Posterior vena cava (tissue), 2 donors: ENCODE results near the gene NECAB2. TPM values are rescaled to one million over a fixed set of nuclear protein-coding genes. Genes with fewer than 3 reads are reported as not detected.

Experiments
- DNase-seq: peaks from one replicate; pipeline ENCODE4 v3.0.0-alpha.2; 2020; ENCODE audit warnings: low spot score
- intact Hi-C, 2 donors: fragments of 100-400 bp; cut with DNase I; formaldehyde crosslinking; loops; one replicate each; pipeline versions ENCODE4 v1.14.1 to v1.14.2; 2022 to 2023
- total RNA-seq, 2 donors: library from RNA; stranded (reverse); fragmentation: NEBNext Ultra II Directional; extraction: Animal tissue kit (Norgen Biotek cat#: 25700); gene quantifications; one replicate each; pipeline ENCODE4 v1.2.1, GENCODE V29; 2021
- donor health status: DM: yes; HTN: yes; CAD: no.
- donor health status: DM: yes; HTN: yes; CAD: no.

Gene NECAB2
- total RNA-seq, 2 donors from 2014 or later: 0.71 to 3.0 TPM

DNA sequence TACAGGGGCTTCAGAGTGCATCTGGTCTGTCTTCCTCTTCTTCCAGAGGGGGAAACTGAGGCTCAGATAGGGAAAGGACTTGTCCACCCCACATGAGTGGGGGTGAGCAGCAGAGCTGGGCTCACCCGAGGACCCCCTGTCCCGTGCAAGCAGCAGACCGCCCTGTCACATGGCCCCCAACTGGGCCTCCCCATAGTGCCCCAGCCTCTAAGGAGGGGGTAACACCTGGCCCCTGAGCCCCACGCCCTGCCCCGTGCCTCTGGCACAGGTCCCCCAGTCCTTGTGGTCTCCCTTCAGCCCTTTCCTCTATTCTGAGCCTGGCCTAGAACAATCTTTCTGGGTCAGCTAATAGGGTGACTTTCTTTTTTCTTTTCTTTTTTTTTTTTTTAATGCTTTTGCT, 6.5 kb upstream of the NECAB2 start:
- intact Hi-C loops: no loop called here
- no peak for DNase-seq

DNA sequence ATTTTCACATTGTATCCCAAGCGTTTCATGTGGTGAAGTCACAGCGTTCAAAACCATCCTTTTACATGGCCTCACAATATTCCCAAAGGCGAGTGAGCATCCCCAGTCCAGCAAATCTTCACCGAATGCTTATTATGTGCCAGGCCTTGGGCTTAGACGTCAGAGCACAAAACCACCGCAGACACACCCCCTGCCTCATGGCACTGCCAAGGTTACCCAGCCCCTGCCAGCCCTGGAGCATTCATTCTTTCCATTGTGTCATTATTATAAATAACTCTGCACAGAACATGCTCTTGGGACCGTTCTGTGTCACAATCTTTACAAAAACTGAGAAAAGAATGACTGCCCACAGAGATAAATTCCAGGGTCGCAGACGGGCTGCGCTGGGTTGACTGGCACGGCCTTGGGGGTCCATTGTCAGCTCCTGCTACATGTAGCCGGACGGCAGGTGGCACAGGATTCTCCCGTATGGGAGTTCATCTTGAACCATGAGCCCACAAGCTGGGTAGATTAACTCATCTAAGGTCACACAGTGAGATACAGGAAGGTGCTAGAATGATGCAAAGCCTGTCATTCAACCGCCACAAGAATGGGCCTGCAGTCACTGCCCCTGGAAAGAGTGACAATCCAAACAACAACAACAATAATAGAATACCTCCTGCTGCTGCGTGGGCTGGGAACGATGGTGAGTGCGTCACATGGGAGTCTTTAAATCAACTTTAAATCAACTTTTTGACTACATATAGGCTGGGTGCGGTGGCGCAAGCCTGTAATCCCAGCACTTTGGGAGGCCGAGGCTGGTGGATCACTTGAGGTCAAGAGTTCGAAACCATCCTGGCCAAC, 4.5 kb upstream of the NECAB2 start:
- DNase-seq: peak; percentile 64
- intact Hi-C loops: no loop called here

DNA sequence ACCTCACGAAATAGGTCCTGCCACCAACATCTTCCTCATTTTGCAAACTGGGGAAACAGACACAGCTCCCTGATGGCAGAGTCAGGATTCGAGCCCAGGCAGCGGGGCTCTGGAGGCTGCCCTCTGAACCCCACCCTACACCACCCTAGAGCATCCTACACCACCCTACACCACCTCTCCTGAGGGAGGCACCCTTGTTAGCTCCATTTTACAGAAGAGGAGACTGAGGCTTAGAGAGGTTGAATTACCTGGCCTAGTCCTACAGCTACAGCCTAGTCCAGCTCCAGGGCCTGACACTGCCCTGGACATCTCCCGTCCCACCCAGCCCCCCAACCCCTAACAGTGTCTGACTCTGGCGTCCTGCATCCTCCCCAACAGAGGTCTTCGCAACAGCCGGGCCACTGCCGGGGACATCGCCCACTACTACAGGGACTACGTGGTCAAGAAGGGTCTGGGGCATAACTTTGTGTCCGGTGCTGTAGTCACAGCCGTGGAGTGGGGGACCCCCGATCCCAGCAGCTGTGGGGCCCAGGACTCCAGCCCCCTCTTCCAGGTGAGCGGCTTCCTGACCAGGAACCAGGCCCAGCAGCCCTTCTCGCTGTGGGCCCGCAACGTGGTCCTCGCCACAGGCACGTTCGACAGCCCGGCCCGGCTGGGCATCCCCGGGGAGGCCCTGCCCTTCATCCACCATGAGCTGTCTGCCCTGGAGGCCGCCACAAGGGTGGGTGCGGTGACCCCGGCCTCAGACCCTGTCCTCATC, 3.2 kb upstream of the NECAB2 start:
- DNase-seq: peak; percentile 73
- intact Hi-C loops: loop anchor here in 1 of 2 donors (5.0 kb wide), 1 partner anchor 97 kb away; no protein-coding TSS in a partner anchor

DNA sequence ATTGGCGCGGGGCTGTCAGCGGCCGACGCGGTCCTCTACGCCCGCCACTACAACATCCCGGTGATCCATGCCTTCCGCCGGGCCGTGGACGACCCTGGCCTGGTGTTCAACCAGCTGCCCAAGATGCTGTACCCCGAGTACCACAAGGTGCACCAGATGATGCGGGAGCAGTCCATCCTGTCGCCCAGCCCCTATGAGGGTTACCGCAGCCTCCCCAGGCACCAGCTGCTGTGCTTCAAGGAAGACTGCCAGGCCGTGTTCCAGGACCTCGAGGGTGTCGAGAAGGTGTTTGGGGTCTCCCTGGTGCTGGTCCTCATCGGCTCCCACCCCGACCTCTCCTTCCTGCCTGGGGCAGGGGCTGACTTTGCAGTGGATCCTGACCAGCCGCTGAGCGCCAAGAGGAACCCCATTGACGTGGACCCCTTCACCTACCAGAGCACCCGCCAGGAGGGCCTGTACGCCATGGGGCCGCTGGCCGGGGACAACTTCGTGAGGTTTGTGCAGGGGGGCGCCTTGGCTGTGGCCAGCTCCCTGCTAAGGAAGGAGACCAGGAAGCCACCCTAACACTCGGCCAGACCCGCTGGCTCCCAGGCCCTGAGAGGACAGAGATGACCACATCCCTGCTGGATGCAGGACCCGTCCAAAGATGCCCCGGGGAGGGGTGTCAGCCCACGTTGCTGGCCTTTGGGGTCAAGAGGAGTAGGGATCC, 2.4 kb upstream of the NECAB2 start:
- intact Hi-C loops: loop anchor here in 1 of 2 donors (5.0 kb wide), 1 partner anchor 97 kb away; no protein-coding TSS in a partner anchor
- no peak for DNase-seq

DNA sequence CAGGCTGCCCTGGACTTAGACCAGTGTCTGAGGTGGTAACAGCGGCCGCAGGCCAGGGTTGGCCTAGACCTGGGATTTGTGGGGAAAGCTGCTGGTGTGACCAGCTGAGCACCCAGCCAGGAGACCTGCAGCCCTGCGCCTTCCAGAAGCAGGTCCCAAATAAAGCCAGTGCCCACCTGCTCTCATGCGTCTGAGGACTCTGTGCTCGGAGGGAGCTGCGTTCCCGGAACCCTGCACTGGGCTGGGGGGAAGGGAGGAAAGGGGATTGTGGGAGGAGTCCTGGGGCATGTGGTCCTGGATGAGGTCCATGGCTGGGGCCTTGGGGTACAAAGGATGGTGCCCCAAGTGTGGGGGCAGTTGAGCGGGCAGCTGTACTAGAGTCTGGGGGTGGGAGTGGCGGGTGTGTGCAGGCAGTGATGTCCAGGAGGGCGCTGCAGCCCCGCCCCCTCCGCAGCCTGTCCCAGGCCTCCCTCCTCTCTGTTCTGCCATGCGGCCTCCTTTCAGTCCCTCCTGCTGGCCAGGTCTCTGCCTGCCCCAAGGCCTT, 1.8 kb upstream of the NECAB2 start:
- intact Hi-C loops: loop anchor here in 1 of 2 donors (5.0 kb wide), 1 partner anchor 96 kb away; no protein-coding TSS in a partner anchor
- DNase-seq: peak; percentile 72

DNA sequence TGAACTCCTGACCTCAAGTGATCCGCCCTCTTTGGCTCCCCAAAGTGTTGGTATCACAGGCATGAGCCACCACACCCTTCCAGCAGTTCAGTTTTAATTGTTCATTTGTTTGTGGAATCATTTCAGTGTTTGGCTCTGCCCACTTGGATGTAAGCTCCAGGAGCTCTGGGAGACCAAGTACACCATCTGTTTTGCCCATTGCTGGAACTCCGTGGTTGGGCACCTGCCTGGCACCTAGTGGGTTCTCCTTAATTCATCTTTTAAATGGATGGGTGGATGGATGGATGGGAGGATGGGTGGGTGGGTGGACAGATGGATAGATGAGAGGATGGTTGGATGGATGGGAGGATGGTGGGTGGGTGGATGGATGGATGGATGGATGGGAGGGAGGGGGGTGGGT, 953 bp upstream of the NECAB2 start:
- intact Hi-C loops: loop anchor here in 1 of 2 donors (5.0 kb wide), 1 partner anchor 95 kb away; no protein-coding TSS in a partner anchor

DNA sequence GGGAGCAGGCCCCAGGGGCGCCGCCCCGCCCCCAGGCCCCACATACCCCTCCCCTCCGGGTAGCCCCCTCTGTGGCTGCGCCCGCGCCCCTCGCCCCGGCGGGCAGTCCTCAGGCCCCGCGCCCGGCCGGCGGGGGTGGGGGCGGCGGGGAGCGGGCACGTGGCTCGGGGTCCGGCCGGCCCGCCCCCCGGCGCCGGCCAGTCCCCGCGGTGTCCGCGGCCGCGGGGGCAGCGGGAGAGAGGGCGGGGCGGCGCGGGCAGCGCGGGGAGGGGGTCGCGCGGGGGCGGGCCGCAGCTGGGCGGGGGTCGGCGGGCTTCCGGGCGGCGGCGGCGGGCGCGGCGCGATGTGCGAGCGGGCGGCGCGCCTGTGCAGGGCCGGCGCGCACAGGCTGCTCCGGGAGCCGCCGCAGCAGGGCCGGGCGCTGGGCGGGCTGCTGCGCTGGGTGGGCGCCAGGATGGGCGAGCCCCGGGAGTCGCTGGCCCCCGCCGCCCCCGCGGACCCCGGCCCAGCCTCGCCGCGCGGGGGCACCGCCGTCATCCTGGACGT, 335 bp downstream of the NECAB2 start:
- intact Hi-C loops: loop anchor here (2.0 to 5.0 kb wide), 2 partner anchors 94 to 96 kb away; no protein-coding TSS in a partner anchor
- no peak for DNase-seq

More for the DNA sequence above, 953 bp upstream of the NECAB2 start:
- DNase-seq: peak; percentile 20

DNA sequence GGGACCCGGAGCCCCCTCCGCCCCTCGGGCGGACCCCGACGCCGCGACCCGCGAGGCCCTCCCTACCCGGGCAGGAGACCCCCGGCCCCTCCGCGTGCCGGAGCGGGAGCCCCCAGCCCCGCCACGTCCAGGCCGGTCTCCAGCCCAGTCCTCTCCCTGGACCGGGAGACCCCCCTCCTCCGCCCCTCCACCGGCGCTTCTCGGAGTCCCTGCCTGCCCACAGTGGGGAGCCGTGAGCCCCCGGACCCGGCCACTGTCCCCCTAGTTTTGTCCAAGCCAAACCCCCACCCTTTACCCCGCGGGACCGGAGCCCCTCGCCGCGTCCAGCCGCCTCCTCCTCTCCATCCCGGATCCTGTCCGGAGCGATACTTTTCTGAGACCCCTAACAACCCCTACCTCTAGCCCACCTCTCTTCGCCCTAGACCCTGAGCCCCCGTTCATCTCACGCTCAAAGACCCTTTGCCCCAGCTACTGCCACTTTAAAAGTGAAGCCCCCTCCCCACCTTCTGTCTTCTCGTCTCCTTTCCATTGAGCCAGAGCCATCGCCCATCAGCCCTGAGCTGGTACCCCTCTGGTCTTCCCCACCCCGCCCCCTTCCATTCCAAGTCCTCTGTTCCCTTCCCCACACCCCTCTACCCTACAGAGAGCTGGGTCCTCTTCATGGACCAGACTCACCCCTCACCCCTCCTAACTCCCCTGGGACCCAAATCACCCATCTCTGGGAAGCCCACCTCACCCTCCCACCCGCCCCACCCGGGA, 1.0 kb downstream of the NECAB2 start:
- intact Hi-C loops: loop anchor here (2.0 to 5.0 kb wide), 2 partner anchors 93 to 96 kb away; no protein-coding TSS in a partner anchor
- DNase-seq: peak; percentile 80

DNA sequence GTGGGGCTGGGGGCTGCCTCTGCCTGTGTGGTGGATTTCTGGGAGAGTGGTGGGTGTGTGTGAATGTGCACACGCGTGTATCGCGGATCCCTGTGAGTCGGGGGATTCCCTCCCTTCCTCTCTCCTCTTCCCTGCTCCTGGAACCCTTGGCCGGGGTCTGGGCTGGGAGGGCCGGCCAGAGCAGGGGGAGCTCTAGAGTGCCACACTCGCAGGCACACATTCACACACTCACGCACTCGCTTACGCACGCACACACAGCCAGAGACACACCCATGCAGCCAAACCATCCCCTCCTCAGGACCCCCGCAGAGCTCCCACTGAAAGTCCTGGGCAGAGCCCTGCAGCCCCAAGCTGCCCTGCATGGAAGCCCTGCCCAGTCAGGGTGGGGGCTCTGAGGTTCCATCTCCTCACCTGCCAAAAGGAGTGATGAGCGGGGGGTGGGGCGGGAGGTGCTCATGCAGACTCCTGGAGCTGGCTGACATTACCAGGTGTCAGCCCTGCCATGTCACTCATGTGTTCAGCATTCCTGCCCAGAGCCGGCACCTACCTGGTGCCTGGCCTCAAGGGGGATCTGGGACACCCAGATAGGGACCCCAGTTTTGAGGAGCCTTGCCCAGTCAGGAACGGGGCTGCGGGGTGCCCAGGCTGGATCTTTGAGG, 1.9 kb downstream of the NECAB2 start:
- intact Hi-C loops: loop anchor here (2.0 to 5.0 kb wide), 3 partner anchors 92 to 212 kb away; no protein-coding TSS in a partner anchor
- DNase-seq: peak; percentile 75

DNA sequence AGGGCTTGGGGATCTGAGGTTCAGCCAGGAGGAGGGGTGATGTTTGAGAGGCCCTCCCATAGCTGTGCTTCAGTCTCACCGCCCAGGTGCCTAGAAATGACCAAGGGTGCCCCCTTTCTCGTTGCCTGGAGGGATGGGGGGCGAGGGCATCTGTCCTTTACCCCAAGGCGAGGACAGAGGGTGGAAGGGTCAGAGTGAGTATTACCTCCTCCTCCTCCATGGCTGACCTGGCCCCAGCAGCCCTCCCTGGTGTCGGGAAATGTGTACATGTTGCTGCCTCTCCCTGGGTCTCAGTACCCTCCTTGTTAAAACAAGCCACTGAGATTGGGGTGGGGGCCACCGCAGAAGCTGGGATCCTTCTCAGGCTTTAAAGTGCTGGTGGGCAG, 2.4 kb downstream of the NECAB2 start:
- intact Hi-C loops: loop anchor here in 1 of 2 donors (5.0 kb wide), 1 partner anchor 212 kb away; no protein-coding TSS in a partner anchor
- peak; percentile 62 for DNase-seq

DNA sequence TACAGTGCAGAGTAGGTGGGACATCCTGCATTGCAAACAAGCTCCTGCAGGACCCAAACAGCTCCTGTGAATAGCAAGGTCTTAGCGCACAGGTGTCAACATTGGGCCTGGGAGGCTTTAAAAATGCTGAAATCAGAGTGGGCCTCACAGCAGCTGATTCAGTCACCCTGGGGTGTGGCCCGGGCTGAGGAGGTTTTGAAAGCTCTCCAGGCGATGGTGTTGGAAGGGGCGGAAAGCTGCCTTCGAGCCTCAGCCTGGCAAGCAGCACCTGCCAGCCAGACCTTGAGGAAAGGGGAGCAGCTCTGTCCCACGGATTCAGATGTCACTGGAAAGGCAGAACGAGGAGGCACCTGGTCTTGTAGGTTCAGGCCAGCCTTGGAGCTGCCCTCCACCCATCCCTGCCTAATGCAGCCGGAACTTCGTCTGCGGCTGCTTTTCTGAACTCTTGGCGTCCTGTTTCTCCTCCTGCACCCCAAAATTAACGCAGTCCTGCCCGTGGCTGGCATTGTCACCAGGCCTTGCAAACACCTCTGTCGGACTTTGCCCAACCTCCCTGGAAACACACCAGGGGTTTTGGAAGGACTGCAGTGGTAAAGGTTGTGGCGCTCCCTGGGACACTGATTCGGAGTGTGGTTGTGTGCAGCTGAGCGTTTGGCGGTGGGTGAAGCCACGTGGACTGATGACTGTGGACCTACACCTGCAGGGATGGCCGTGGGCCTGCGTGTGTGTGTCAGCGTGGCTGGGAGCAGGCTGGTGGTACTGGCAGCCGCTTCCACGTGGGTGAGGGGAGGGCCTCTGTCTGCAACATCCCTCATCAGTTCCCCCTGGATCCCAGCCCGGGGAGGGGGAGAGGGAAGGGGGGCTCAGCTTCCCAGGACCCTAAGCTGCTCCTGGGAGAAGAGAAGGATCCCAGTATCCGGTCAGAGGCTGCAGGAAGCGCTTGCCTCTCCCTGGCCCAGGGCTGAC, 3.4 kb downstream of the NECAB2 start:
- intact Hi-C loops: loop anchor here in 1 of 2 donors (5.0 kb wide), 1 partner anchor 211 kb away; no protein-coding TSS in a partner anchor
- peak; percentile 74 for DNase-seq

DNA sequence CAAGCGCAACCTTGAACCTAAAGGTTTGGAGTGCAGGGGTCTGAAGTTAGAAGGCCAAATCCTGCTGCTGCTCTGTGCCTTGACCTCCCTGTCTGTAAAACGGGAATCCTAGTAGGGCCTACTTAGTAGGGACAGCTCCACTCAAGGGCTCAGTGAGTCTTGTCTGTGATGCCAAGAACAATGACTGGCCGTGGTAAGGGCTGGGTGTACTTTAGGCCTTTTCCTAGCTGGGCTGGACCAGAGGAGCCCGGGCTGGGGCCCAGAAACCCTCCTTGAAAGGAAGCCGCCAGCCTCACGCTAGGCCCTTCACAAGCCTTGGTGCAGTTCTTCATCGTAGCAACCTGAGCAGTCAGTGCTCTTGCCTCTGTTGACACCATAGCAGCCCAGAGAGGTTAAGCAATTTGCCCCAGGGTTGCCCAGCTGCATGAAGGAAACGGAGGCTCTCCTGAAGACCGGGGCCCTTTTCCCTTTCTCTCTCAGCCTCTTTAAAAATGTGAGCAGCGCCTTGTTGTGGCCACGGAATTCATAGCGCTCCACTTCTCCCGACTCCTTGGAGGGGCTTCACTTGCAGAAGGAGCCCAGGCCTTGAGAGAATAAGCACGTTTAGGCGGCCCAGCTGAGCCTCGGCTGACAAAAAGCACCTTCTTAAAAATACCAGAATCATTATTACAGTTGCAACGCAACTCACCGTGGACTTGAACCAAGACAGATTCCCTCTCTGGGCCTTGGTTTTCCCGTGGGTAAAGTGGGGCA, 4.4 kb downstream of the NECAB2 start:
- DNase-seq: peak; percentile 31
- intact Hi-C loops: loop anchor here in 1 of 2 donors (5.0 kb wide), 1 partner anchor 210 kb away; no protein-coding TSS in a partner anchor

DNA sequence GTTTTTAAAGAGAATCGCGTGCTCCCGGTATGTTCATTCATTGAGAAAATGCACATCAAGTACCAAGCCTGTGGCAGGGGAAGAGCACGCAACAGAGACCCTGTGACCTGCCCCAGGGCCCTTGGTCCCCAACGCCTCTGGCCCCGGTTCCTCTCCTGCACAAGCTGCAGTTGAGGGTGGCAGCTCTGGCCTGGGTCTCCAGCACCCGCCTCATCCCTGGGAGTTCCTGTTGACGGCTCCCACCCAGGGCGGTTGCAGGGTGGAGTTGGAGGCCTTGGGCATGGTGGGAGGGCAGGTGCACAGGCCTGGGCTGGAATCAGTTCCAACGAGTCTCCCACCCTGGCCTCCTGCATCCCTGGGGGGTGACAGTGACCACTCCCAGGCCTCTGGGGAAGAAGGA, 5.0 kb downstream of the NECAB2 start:
- intact Hi-C loops: loop anchor here in 1 of 2 donors (5.0 kb wide), 1 partner anchor 209 kb away; no protein-coding TSS in a partner anchor
- DNase-seq: peak; percentile 57

DNA sequence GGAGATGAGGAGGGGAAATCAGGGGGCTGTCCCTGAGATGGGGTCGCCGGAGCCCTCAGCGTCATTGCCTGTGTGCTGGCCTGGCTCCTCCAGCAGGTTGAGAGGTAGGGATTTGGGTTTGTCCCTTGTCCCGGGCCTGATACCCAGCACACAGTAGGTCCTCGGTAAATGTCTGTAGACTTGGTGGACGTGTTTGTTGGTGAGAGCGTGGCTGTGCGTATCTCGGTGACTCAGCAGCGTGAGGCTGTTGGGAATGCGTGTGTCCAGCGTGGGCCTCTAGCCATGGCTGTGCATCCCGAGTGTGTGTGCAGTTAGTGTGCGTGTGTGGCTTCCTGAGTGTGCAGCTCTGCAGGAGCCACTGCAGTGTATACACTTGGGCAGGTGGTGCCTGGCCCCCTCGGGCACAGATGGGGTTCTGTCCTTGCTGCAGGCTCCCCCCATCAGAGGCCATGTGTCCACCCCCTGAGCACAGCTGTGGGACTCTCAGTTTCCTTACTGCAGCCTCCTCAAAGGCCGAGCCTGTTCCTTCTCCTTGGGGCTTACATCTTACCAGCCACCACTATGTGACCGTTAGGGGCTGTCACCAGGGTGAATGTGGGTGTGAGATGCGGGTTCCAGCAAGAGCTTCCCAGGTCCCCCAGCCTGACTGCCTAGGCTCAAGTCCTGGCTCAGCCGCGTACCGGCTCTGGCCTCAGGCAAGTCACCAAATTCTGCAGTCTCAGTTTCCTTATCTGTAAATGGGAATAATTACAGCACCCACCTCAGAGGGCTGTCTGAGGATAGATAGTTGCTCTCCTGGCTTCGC, 5.7 kb downstream of the NECAB2 start:
- intact Hi-C loops: loop anchor here in 1 of 2 donors (5.0 kb wide), 1 partner anchor 209 kb away; no protein-coding TSS in a partner anchor
- peak; percentile 67 for DNase-seq
